SH-SY5Y (cell line): ENCODE measurements around the gene CCDC192.

ENCODE experiments used
- GATA2 ChIP-seq: IDR thresholded peaks from 2 replicates; pipeline ENCODE4 v1.6.1; 2011; ENCODE audit warnings: mild to moderate bottlenecking, low read depth, low read length
- GATA3 ChIP-seq: IDR thresholded peaks from 2 replicates; pipeline ENCODE4 v1.6.1; 2011; ENCODE audit warnings: low read depth, mild to moderate bottlenecking, low read length, moderate library complexity

DNA sequence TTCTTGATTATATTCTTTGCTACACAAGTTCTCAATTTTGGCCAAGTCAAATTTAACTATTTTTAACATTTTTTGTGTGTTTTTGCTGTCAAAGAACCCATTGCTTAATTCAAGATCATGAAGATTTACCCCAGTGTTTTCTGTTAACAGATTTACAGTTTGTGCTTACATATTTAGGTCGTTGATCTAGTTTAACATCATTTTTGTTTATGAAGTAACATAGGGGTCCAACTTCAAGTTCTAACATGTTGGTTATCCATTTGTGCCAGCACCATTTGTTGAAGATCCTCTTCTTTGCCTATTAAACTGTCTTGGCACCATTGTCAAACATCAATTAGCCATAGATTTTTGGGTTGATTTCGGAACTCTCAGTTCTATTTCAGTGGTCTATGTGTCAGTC, 71.0 kb downstream of the CCDC192 start:
- TF ChIP-seq GATA2 (no peak), GATA3 (no peak)
